CD4-positive, alpha-beta T cell treated with Interleukin-17A for 1 hour (primary cell): ENCODE data around the gene AK9.
"Not testable (repeated sequence)": the region's sequence is repeated elsewhere in the genome, so short reads cannot be mapped to it uniquely, and the experiment has no call there.

Experiments
- DNase-seq: peaks from one replicate; pipeline ENCODE4 v3.0.0-alpha.2; 2020

AK9 gene

GRCh38 chr6:109623288-109623687 is 67.7 kb downstream of the AK9 start:
- DNase-seq = no peak

DNA sequence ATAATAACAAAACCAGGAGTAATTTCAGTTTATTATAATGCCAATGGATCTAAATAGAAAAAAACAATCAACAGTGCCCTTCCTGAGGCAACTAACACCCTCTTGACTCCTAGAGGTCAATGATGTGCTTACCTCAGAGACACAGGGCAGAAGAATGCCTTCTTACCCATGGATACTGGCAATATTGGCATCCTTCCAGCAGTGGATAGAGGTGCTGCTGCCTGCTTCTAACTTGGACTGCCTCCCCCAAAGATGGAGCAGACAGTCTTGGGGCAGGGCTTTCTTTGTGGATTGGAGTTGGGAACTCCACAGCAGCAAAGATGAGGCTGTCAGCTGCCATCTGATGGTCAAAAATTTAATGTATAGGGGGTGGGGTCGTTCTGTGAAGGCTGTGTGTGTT is 78.7 kb downstream of the AK9 start:
- no peak for DNase-seq

DNA sequence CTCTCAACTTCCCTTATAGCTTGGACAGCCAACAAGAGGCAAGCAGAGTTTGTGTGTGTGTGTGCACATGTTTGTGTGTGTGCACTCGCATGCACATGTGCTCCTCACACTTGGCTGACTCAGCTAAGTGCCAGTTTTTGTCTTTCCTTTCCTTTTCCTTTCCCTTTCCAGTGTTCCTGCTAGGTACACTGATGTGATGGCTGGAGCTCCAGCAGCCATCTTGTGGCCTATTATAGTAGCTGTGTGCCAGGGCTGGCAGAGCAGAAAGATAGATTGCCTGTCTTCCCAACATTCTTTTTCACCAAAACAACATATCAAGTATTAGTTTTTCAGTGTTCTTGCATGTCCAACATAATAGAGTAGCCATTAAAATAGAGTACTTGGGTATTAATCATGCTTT is 79.5 kb downstream of the AK9 start:
- DNase-seq = no peak

DNA sequence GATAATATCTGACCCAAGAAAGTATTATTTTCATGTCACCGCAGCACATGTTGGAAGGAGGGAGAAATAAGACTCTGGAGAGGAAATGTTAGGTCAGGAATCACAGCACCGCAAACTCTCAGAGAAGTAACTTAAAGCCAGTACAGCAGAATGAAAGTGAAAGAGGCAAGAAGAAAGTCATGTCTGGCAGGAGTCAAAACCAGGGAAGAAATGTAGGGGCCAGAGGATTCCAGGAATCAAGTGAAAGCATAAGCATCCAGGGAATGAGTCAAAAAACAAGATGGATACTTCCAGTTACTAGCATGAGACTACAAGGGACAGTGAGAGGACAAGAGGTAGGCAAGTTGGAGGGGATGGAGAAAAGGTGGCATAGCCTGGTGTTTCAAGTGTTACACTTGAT is 80.4 kb downstream of the AK9 start:
- DNase-seq = no peak

GRCh38 chr6:109609737-109610136 is 81.3 kb downstream of the AK9 start:
- no peak for DNase-seq

- no peak for DNase-seq
Observed at GRCh38 chr6:109606359-109606758, 84.6 kb downstream of the AK9 start.

DNA sequence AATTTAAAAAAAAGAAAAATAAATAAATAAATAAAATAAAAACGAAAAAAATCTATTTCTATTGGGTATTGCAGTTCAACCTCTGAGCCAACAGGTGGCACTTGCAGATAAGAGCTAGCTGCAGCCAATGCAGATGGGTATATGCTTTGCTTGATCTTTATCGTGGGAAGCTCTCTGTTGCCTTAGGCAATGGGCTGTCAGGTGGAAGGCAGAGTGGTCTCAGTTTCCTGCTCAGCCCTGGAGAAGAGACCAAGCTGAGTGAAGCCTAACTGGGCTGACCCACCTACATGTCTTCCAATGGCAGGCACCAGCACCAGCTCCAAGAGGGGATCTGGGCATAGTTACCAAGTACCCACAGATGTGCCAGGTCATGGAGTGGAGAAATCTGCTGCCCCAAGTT is 95.0 kb downstream of the AK9 start:
- DNase-seq = peak; percentile 21

- no peak for DNase-seq
Observed at GRCh38 chr6:109580519-109580918, 110.5 kb downstream of the AK9 start.

GRCh38 chr6:109579361-109579760 is 111.6 kb downstream of the AK9 start:
- no peak for DNase-seq

DNA sequence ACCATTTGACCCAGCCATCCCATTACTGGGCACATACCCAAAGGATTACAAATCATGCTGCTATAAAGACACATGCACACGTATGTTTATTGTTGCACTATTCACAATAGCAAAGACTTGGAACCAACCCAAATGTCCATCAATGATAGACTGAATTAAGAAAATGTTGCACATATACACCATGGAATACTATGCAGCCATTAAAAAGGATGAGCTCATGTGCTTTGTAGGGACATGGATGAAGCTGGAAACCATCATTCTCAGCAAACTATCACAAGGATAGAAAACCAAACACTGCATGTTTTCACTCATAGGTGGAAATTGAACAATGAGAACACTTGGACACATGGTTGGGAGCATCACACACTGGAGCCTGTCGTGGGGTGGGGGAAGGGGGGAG is 121.1 kb downstream of the AK9 start:
- DNase-seq = not testable (repeated sequence)

GRCh38 chr6:109561844-109562243 is 129.2 kb downstream of the AK9 start:
- DNase-seq = no peak

GRCh38 chr6:109531446-109531845 is 159.6 kb downstream of the AK9 start:
- no peak for DNase-seq

- DNase-seq = no peak
Observed at GRCh38 chr6:109527989-109528388, 163.0 kb downstream of the AK9 start.

GRCh38 chr6:109526905-109527628 is 163.9 kb downstream of the AK9 start:
- DNase-seq = peak; percentile 73

DNA sequence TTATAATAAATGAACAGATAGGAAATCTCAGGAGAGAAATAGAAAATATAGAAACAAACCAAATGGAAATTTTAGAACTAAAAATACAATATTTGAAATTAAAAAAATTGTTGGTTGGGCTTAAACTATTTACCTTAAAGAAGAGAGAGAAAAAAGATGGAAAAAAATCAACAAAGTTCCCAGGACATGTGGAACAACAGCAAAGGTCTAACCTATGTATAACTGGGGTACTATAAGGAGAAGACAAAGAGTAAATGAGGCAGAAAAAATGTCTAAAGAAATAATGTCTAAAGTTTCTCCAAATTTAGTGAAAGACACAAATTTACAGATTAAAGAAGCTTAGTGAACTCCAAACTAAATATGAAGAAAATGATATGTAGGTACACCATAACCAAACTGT is 166.9 kb downstream of the AK9 start:
- no peak for DNase-seq

DNA sequence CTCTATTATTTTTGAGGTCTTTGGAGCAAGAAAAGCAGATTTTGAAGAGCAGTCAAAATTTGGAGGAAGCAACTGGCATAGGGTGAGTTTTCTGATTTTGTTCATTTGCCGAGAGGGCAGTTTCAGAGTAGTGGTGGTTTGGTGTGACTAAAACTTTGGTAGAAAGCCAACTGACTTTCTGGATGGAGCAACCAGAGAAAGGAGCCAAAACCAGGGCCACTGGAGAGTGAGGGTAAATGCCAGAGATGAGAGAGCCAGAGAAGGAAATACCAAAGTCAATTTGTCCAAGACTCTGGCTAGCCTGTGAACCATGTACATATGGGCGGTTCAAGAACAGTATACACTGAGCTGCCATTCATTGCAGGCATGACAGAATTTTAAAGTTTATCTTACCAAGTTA is 167.5 kb downstream of the AK9 start:
- no peak for DNase-seq

- DNase-seq = no peak
Observed at GRCh38 chr6:109521080-109521479, 169.9 kb downstream of the AK9 start.

DNA sequence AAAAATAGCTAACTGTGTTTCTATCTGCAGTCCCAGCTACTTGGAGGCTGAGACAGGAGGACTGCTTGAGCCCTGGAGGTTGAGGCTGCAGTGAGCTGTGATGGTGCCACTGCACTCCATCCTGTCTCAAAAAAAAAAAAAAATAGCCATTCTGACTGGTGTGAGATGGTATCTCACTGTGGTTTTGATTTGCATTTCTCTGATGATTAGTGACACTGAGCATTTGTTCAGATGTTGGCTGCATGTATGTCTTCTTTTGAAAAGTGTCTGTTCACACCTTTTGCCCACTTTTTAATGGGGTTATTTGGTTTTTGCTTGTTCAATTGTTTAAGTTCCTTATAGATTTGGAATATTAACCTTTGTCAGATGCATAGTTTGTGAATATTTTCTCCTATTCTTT is 171.4 kb downstream of the AK9 start:
- DNase-seq = not testable (repeated sequence)

DNA sequence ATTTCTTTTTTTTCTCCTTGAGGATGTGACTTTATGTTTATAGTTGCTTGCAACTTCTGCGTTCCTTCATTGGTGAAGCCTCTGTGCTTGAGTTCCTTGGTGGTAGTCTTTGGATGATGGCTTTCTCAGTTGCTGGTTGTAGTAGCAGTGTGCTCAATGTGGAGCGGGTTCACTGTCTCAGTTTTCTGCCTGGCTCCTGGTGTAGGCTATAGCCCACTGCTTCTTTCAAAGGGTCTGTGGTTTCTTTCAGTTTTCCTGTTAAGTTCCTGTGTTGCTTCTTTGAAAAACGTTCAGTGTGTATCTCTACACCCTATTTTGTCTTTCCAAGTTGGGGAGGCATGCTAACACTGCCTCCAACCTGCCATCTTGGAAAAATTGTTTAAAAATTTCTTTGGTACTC is 174.1 kb downstream of the AK9 start:
- DNase-seq = no peak

- peak; percentile 41 for DNase-seq
Observed at GRCh38 chr6:109515781-109516409, 175.1 kb downstream of the AK9 start.

DNA sequence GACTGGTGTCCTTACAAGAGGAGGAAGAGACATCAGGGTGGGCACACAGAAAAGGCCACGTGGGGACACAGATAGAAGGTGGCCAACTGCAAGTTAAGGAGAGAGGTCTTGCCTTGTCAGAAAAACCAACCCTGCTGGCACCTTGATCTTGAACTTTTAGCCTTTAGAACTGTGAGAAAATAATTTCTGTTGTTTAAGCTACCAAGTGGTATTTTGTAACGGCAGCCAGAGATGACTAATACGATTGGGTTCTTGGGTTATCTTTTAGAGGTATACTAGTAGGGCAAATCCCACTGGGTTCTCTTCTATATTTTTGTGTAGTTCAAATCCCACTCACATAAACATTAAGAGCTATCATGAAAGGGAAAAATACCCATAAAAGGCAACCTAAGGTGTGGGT is 176.1 kb downstream of the AK9 start:
- DNase-seq = no peak

DNA sequence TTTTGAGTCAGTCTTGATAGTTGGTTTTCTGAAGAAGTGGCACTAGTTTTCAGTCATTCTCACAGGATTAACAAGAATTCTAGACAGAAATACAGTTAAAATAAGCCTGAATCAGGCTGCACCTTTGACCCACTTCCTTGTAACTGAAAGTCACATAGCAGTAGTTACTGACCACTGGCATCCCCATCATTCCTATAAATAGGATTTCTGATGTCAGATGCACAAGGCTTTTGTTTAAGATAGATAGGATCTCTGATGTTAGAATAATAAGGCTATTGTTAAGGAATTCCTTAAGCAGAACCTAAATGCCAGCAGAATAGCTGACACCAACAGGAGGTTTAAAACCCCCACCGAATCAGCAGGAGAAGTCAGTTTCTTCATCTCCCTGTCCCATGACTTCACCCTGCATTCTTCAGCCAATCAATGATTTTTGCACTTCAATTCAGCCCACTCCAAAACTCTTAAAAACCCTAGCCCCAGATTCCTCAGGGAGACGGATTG is 177.4 kb downstream of the AK9 start:
- no peak for DNase-seq

GRCh38 chr6:109512271-109512817 is 178.7 kb downstream of the AK9 start:
- no peak for DNase-seq

DNA sequence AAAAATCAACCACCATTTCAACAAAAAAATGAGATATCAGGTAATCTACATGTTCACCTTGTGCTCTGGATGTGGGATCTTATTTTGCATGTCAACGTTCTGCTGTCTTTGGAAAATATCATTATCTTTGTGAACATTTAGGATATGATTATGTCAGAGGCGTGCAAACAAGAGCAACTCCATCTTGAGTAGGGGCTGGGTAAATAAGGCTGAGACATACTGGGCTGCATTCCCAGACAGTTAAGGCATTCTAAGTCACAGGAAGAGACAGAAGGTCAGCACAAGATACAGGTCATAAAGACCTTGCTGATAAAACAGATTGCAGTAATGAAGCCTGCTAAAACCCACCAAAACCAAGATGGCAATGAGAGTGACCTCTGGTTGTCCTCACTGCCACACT is 179.2 kb downstream of the AK9 start:
- no peak for DNase-seq
